Suprapubic skin (tissue), 3 donors: ENCODE results near the gene PPY.

Experiments used
- POLR2A ChIP-seq, 2 donors: fragments of 450-650 bp; IDR thresholded peaks; one replicate each; pipeline ENCODE4 v1.6.1; 2017; ENCODE audit warnings: antibody characterized with exemption in 2 of 2, mild to moderate bottlenecking in 2 of 2, moderate library complexity in 2 of 2
- TF ChIP-seq, protein P1 (sequence below), 2 donors: fragments of 200-600 bp in 1 of 2; fragments of 450-650 bp in 1 of 2; sonication (generic) in 1 of 2; IDR thresholded peaks; one replicate each; pipeline ENCODE4 v1.5.1; 2016 to 2019; ENCODE audit warnings: antibody characterized with exemption in 2 of 2, mild to moderate bottlenecking in 1 of 2, moderate library complexity in 1 of 2

DNA sequence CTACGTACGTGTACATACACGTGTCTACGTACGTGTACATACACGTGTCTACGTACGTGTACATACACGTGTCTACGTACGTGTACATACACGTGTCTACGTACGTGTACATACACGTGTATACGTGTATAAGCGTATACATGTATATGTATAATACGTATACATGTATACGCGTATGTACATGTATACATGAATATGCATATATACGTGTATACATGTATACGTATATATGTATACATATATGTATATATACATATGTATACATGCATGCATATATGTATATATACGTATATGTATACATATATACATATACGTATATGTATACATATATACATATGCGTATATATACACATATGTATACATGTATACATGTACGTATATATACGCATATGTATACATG is 33.6 kb upstream of the PPY start:
- no peak for TF ChIP-seq POLR2A (IDR thresholded peaks at IDR 0.05)
- TF ChIP-seq, protein P1, sequence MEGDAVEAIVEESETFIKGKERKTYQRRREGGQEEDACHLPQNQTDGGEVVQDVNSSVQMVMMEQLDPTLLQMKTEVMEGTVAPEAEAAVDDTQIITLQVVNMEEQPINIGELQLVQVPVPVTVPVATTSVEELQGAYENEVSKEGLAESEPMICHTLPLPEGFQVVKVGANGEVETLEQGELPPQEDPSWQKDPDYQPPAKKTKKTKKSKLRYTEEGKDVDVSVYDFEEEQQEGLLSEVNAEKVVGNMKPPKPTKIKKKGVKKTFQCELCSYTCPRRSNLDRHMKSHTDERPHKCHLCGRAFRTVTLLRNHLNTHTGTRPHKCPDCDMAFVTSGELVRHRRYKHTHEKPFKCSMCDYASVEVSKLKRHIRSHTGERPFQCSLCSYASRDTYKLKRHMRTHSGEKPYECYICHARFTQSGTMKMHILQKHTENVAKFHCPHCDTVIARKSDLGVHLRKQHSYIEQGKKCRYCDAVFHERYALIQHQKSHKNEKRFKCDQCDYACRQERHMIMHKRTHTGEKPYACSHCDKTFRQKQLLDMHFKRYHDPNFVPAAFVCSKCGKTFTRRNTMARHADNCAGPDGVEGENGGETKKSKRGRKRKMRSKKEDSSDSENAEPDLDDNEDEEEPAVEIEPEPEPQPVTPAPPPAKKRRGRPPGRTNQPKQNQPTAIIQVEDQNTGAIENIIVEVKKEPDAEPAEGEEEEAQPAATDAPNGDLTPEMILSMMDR (IDR thresholded peaks at IDR 0.05) = no peak
